GM12891 (cell line): ENCODE measurements around the gene LDB3.

ENCODE experiments used
- PAX5 ChIP-seq: IDR thresholded peaks from 2 replicates; pipeline ENCODE4 v1.6.1; 2011; ENCODE audit warnings: low read length, moderate library complexity, mild to moderate bottlenecking; ENCODE audit not compliant: insufficient read depth, severe bottlenecking
- POLR2A ChIP-seq: IDR thresholded peaks from 2 replicates; pipeline ENCODE4 v1.6.1; 2011; ENCODE audit warnings: low read depth, low read length, control low read depth
- POLR2AphosphoS5 ChIP-seq: IDR thresholded peaks from 2 replicates; pipeline ENCODE4 v1.6.1; 2011; ENCODE audit warnings: low read depth, low read length, control low read depth
- POU2F2 ChIP-seq: IDR thresholded peaks from 2 replicates; pipeline ENCODE4 v1.6.1; 2011; ENCODE audit warnings: low read depth, mild to moderate bottlenecking, control low read depth, low read length, moderate library complexity
- SPI1 ChIP-seq: IDR thresholded peaks from 2 replicates; pipeline ENCODE4 v1.6.1; 2011; ENCODE audit warnings: low read depth, low read length, control low read depth
- TAF1 ChIP-seq: IDR thresholded peaks from 2 replicates; pipeline ENCODE4 v1.6.1; 2011; ENCODE audit warnings: low read depth, low read length, control low read depth

DNA sequence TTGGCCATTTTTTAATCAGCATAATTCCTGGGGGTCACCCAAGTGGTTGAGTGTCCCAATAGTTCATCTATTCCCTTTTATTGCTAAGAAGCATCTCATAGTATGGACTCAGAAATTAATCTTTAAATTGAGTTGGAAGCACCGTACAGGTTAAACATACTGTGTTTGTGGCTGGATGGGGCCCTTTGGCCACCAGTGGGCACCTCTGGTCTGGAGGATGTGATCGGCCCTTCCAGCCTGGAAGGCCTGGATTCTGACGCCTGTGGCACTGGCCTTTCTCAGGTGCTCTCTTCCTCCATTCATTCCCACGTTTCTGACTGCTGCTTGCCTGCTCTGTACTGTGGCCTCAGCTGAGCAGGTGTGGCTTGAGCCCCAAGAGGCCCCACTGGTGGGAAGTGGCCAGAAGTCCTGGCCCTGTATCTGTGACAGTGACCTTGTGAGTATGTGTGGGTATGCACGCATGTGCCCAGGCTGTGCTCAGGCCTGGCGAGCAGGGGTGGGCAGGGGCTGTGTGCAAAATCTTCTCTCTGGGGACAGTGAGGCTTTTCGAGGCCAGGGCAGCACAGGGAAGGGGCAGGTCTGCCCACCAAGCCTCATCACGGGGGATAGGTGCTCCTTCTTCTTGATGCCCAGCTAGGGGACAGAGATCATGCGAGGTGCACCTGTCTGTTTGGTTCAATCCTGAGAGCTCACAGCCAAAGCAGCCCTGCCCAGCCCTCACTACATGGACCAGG is 30.1 kb downstream of the LDB3 start:
- TF ChIP-seq POLR2A, result no peak
- TF ChIP-seq POLR2AphosphoS5, result no peak
- no peak for TF ChIP-seq TAF1
- TF ChIP-seq SPI1, result no peak
- no peak for TF ChIP-seq POU2F2
- TF ChIP-seq PAX5, result no peak
